Panc1 (cell line): ENCODE measurements around the gene EEA1. TPM values are rescaled to one million over a fixed set of nuclear protein-coding genes. Genes with fewer than 3 reads are reported as not detected.

Experiments
- ATAC-seq: fragments of 200-7000 bp; cut with Tn5 transposase; 2 replicates; pipeline ENCODE4 v1.9.1; 2020; ENCODE audit warnings: mild to moderate bottlenecking, moderate library complexity
- BruUV-seq: library from RNA; stranded (reverse); fragments of 400-500 nt; replicated peaks from 2 replicates; lab custom pipeline; 2021; lab: Mats Ljungman, UMichigan
- CTCF ChIA-PET: fragments of 300-600 bp; sonication (Branson Sonifier 250); formaldehyde crosslinking; loops from one replicate; lab custom pipeline; 2022; ENCODE audit warnings: antibody characterized with exemption; lab: Charles Lee
- POLR2A ChIA-PET: fragments of 300-600 bp; sonication (Branson Sonifier 250); formaldehyde crosslinking; loops from one replicate; lab custom pipeline; 2022; ENCODE audit warnings: antibody characterized with exemption; lab: Charles Lee
- DNase-seq: peaks from one replicate; pipeline ENCODE4 v3.0.0-alpha.2; 2010; ENCODE audit warnings: low read depth, low spot score
- H3K27ac ChIP-seq: 2 replicates; pipeline ENCODE4 v1.5.1; 2011; ENCODE audit warnings: mild to moderate bottlenecking, low read length, inconsistent platforms
- H3K27me3 ChIP-seq: fragments of 200-500 bp; sonication (Bioruptor generic); 2 replicates; pipeline ENCODE4 v1.6.0; 2014; ENCODE audit warnings: low read length, inconsistent platforms; ENCODE audit not compliant: control insufficient read depth, insufficient read depth
- H3K36me3 ChIP-seq: fragments of 200-500 bp; sonication (Bioruptor generic); 2 replicates; pipeline ENCODE4 v1.5.1; 2014; ENCODE audit warnings: inconsistent platforms, mild to moderate bottlenecking, low read length, moderate library complexity; ENCODE audit not compliant: control insufficient read depth, insufficient read depth
- H3K4me1 ChIP-seq: 2 replicates; pipeline ENCODE4 v1.5.1; 2011; ENCODE audit warnings: inconsistent platforms, mild to moderate bottlenecking, low read length, moderate library complexity; ENCODE audit not compliant: control insufficient read depth, insufficient read depth
- H3K4me3 ChIP-seq, 2 experiments: 2 replicates each; pipeline ENCODE4 v1.5.1; 2011 to 2012; ENCODE audit warnings: low read depth in 2 of 2, low read length in 2 of 2, mild to moderate bottlenecking in 2 of 2, inconsistent platforms in 1 of 2, moderate library complexity in 1 of 2
- H3K9me3 ChIP-seq: fragments of 200-500 bp; sonication (Bioruptor generic); 2 replicates; pipeline ENCODE4 v1.5.1; 2014; ENCODE audit warnings: low read depth, mild to moderate bottlenecking, inconsistent platforms, low read length, moderate library complexity; ENCODE audit not compliant: control insufficient read depth, insufficient read depth
- POLR2AphosphoS5 ChIP-seq: IDR thresholded peaks from 2 replicates; pipeline ENCODE4 v1.6.1; 2012; ENCODE audit warnings: mild to moderate bottlenecking, low read depth, low read length, moderate library complexity
- SIN3A ChIP-seq: IDR thresholded peaks from 2 replicates; pipeline ENCODE4 v1.6.1; 2012; ENCODE audit warnings: low read depth, mild to moderate bottlenecking, low read length, moderate library complexity, borderline replicate concordance; ENCODE audit not compliant: insufficient read depth
- TCF7L2 ChIP-seq: IDR thresholded peaks from 2 replicates; pipeline ENCODE4 v1.6.1; 2011; ENCODE audit warnings: mild to moderate bottlenecking, low read depth, low read length, inconsistent platforms
- in situ Hi-C: cut with HindIII; loops from 2 replicates; pipeline ENCODE4 v1.10.0; 2016; ENCODE audit warnings: low sequenced_read_pairs, low pct_unique_long_range_greater_than_20kb
- intact Hi-C: fragments of 100-400 bp; cut with micrococcal nuclease; formaldehyde crosslinking; loops from one replicate; pipeline ENCODE4 v1.10.0; 2022; ENCODE audit not compliant: unreplicated experiment
- total RNA-seq: library from RNA; stranded (reverse); gene quantifications from one replicate; pipeline ENCODE4 v1.2.1, GENCODE V29; 2021; ENCODE audit not compliant: unreplicated experiment
- TF ChIP-seq, protein P1 (sequence below): fragments of 450-650 bp; IDR thresholded peaks from 2 replicates; pipeline ENCODE4 v1.5.1; 2017; ENCODE audit warnings: mild to moderate bottlenecking
- TF ChIP-seq, protein P2 (sequence below), 2 experiments: IDR thresholded peaks; 2 replicates each; pipeline ENCODE4 v1.6.1; 2011 to 2012; ENCODE audit warnings: low read depth in 2 of 2, control low read depth in 1 of 2, low read length in 1 of 2, mild to moderate bottlenecking in 1 of 2, moderate library complexity in 1 of 2; ENCODE audit not compliant: insufficient read depth in 1 of 2

The EEA1 gene
- total RNA-seq, 1 experiment from 2014 or later: 15.1 TPM

DNA sequence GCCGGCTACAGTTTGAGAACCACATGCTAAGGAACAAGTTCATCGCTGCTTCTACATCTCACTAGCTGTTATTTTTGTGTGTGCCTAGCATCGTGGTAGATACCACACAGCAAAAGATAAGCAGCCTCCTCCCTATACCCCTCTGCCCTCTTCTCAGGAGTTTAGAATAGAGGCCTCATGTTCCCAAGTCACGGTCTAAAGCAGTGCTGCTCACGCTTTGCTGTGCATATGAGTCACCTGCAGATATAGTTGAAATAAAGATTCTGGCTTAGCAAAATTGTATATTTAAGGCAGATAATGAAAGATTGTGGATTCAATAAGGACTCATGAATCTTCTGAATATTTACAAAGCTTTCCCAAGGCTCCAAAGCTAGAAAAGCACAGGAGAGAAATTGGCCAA, 198.3 kb downstream of the EEA1 start:
- intact Hi-C loops (no loop called here), in situ Hi-C loops (no loop called here)
- H3K4me3 ChIP-seq: no peak overlapping the region
- CTCF ChIA-PET: no interaction called here
- H3K36me3 ChIP-seq: no peaks in the 10 kb centered on the region
- POLR2A ChIA-PET: no interaction called here
- no peaks in the 10 kb centered on the region for H3K4me1 ChIP-seq
- H3K27ac ChIP-seq: no peak overlapping the region
- H3K9me3 ChIP-seq: no peaks in the 10 kb centered on the region
- ATAC-seq (no peak), DNase-seq (no peak)
- no TSS peak for BruUV-seq
- H3K27me3 ChIP-seq: 0 out of 2 replicates have a peak, but pooled peaks cover 2% of the 10 kb centered on the region
- TF ChIP-seq TCF7L2 (no peak), SIN3A (no peak), POLR2AphosphoS5 (no peak)
- TF ChIP-seq, protein P1, sequence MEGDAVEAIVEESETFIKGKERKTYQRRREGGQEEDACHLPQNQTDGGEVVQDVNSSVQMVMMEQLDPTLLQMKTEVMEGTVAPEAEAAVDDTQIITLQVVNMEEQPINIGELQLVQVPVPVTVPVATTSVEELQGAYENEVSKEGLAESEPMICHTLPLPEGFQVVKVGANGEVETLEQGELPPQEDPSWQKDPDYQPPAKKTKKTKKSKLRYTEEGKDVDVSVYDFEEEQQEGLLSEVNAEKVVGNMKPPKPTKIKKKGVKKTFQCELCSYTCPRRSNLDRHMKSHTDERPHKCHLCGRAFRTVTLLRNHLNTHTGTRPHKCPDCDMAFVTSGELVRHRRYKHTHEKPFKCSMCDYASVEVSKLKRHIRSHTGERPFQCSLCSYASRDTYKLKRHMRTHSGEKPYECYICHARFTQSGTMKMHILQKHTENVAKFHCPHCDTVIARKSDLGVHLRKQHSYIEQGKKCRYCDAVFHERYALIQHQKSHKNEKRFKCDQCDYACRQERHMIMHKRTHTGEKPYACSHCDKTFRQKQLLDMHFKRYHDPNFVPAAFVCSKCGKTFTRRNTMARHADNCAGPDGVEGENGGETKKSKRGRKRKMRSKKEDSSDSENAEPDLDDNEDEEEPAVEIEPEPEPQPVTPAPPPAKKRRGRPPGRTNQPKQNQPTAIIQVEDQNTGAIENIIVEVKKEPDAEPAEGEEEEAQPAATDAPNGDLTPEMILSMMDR: no peak
- TF ChIP-seq, protein P2, sequence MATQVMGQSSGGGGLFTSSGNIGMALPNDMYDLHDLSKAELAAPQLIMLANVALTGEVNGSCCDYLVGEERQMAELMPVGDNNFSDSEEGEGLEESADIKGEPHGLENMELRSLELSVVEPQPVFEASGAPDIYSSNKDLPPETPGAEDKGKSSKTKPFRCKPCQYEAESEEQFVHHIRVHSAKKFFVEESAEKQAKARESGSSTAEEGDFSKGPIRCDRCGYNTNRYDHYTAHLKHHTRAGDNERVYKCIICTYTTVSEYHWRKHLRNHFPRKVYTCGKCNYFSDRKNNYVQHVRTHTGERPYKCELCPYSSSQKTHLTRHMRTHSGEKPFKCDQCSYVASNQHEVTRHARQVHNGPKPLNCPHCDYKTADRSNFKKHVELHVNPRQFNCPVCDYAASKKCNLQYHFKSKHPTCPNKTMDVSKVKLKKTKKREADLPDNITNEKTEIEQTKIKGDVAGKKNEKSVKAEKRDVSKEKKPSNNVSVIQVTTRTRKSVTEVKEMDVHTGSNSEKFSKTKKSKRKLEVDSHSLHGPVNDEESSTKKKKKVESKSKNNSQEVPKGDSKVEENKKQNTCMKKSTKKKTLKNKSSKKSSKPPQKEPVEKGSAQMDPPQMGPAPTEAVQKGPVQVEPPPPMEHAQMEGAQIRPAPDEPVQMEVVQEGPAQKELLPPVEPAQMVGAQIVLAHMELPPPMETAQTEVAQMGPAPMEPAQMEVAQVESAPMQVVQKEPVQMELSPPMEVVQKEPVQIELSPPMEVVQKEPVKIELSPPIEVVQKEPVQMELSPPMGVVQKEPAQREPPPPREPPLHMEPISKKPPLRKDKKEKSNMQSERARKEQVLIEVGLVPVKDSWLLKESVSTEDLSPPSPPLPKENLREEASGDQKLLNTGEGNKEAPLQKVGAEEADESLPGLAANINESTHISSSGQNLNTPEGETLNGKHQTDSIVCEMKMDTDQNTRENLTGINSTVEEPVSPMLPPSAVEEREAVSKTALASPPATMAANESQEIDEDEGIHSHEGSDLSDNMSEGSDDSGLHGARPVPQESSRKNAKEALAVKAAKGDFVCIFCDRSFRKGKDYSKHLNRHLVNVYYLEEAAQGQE (IDR thresholded peaks at IDR 0.05; ENCODE audit: insufficient read depth in 1 of 2, low read depth in 2 of 2, low read length in 1 of 2): no peak

- ChIA-PET POLR2A (no interaction called here), CTCF (interaction anchor here (0.6 kb wide), 1 partner anchor 58 kb away, joined by 3 read pairs; no protein-coding TSS in a partner anchor)
- no TSS peak for BruUV-seq
- Histone ChIP-seq H3K4me1 (no peaks in the 10 kb centered on the region), H3K36me3 (no peaks in the 10 kb centered on the region), H3K9me3 (no peaks in the 10 kb centered on the region), H3K27ac (no peak overlapping the region), H3K27me3 (0 out of 2 replicates have a peak, but pooled peaks cover 2% of the 10 kb centered on the region), H3K4me3 (no peak overlapping the region)
- ATAC-seq (no peak), DNase-seq (no peak)
- intact Hi-C loops (no loop called here), in situ Hi-C loops (no loop called here)
- TF ChIP-seq, protein P2 (IDR thresholded peaks at IDR 0.05; ENCODE audit: insufficient read depth in 1 of 2, low read depth in 2 of 2, low read length in 1 of 2): no peak
- TF ChIP-seq SIN3A (no peak), TCF7L2 (no peak), POLR2AphosphoS5 (no peak)
- TF ChIP-seq, protein P1: no peak
These were observed 199.3 kb downstream of the EEA1 start for GRCh38 chr12:92729773-92730305.
